ENCODE data around the gene PCNX2.

Gene PCNX2

GRCh38 chr1:233006108-233006507, 289.4 kb downstream of the PCNX2 start:
- H3K9me3 ChIP-seq (ENCODE audit: insufficient read depth, low read depth, low read length): no peaks in the 10 kb centered on the region
- no peaks in the 10 kb centered on the region for H3K36me3 ChIP-seq (ENCODE audit: insufficient read depth, low read length)
- TF ChIP-seq EZH2phosphoT487 (IDR thresholded peaks at IDR 0.05; ENCODE audit: borderline replicate concordance) (no peak), CTCF (conservative IDR thresholded peaks at IDR 0.05; ENCODE audit: low read length) (no peak)
- peaks cover 6% of the 10 kb centered on the region for H3K4me1 ChIP-seq (ENCODE audit: insufficient read depth, low read length, poor library complexity, severe bottlenecking)
- H3K4me2 ChIP-seq (ENCODE audit: low read depth, low read length, poor library complexity, severe bottlenecking): no peak overlapping the region
- H3K9me2 ChIP-seq (replicated peaks; ENCODE audit: low read depth, low read length): no peaks in the 10 kb centered on the region
- no peaks in the 10 kb centered on the region for H3K79me2 ChIP-seq (ENCODE audit: insufficient read depth, low read length)
- no peaks in the 10 kb centered on the region for H3K27me3 ChIP-seq (ENCODE audit: insufficient read depth, low read length, poor library complexity, severe bottlenecking)
- H3K9ac ChIP-seq (ENCODE audit: low read depth, low read length, poor library complexity, severe bottlenecking): no peak overlapping the region
- no peak overlapping the region for H3K4me3 ChIP-seq (ENCODE audit: low read length, poor library complexity, severe bottlenecking)
- no peaks in the 10 kb centered on the region for H4K20me1 ChIP-seq (ENCODE audit: insufficient read depth, low read length, poor library complexity, severe bottlenecking)
- no peak overlapping the region for H2AFZ ChIP-seq (ENCODE audit: low read length)
- H3F3A ChIP-seq (ENCODE audit: low read depth): no peaks in the 10 kb centered on the region

- Histone ChIP-seq H3K36me3 (ENCODE audit: insufficient read depth, low read length) (peaks cover 2% of the 10 kb centered on the region; the same call in 1 of the 2 replicates), H3F3A (ENCODE audit: low read depth) (no peaks in the 10 kb centered on the region), H3K27me3 (ENCODE audit: insufficient read depth, low read length, poor library complexity, severe bottlenecking) (no peaks in the 10 kb centered on the region), H3K4me1 (ENCODE audit: insufficient read depth, low read length, poor library complexity, severe bottlenecking) (peaks cover 6% of the 10 kb centered on the region), H2AFZ (ENCODE audit: low read length) (no peak overlapping the region), H3K4me3 (ENCODE audit: low read length, poor library complexity, severe bottlenecking) (no peak overlapping the region), H4K20me1 (ENCODE audit: insufficient read depth, low read length, poor library complexity, severe bottlenecking) (no peaks in the 10 kb centered on the region), H3K4me2 (ENCODE audit: low read depth, low read length, poor library complexity, severe bottlenecking) (no peak overlapping the region), H3K9me2 (replicated peaks; ENCODE audit: low read depth, low read length) (no peaks in the 10 kb centered on the region), H3K9ac (ENCODE audit: low read depth, low read length, poor library complexity, severe bottlenecking) (no peak overlapping the region), H3K9me3 (ENCODE audit: insufficient read depth, low read depth, low read length) (no peaks in the 10 kb centered on the region), H3K79me2 (ENCODE audit: insufficient read depth, low read length) (no peaks in the 10 kb centered on the region)
- no peak for TF ChIP-seq EZH2phosphoT487 (IDR thresholded peaks at IDR 0.05; ENCODE audit: borderline replicate concordance)
- TF ChIP-seq CTCF (conservative IDR thresholded peaks at IDR 0.05; ENCODE audit: low read length): no peak
Observed at GRCh38 chr1:233005703-233006102, 289.8 kb downstream of the PCNX2 start.

- no peak overlapping the region for H3K4me2 ChIP-seq (ENCODE audit: low read depth, low read length, poor library complexity, severe bottlenecking)
- no peaks in the 10 kb centered on the region for H3K9me3 ChIP-seq (ENCODE audit: insufficient read depth, low read depth, low read length)
- H3K9me2 ChIP-seq (replicated peaks; ENCODE audit: low read depth, low read length): no peaks in the 10 kb centered on the region
- H3K4me1 ChIP-seq (ENCODE audit: insufficient read depth, low read length, poor library complexity, severe bottlenecking): peaks cover 2% of the 10 kb centered on the region
- no peak overlapping the region for H3K4me3 ChIP-seq (ENCODE audit: low read length, poor library complexity, severe bottlenecking)
- TF ChIP-seq CTCF (conservative IDR thresholded peaks at IDR 0.05; ENCODE audit: low read length) (no peak), EZH2phosphoT487 (IDR thresholded peaks at IDR 0.05; ENCODE audit: borderline replicate concordance) (no peak)
- H4K20me1 ChIP-seq (ENCODE audit: insufficient read depth, low read length, poor library complexity, severe bottlenecking): no peaks in the 10 kb centered on the region
- no peak overlapping the region for H2AFZ ChIP-seq (ENCODE audit: low read length)
- peaks cover 8% of the 10 kb centered on the region; the same call in 1 of the 2 replicates for H3K36me3 ChIP-seq (ENCODE audit: insufficient read depth, low read length)
- no peaks in the 10 kb centered on the region for H3K27me3 ChIP-seq (ENCODE audit: insufficient read depth, low read length, poor library complexity, severe bottlenecking)
- H3K9ac ChIP-seq (ENCODE audit: low read depth, low read length, poor library complexity, severe bottlenecking): no peak overlapping the region
- H3K79me2 ChIP-seq (ENCODE audit: insufficient read depth, low read length): no peaks in the 10 kb centered on the region
- H3F3A ChIP-seq (ENCODE audit: low read depth): no peaks in the 10 kb centered on the region
Observed at GRCh38 chr1:233005156-233005555, 290.4 kb downstream of the PCNX2 start.

Measured in Loucy (cell line).